Pulmonary artery endothelial cell (primary cell): ENCODE measurements around the gene CERS2. TPM values are rescaled to one million over a fixed set of nuclear protein-coding genes. Genes with fewer than 3 reads are reported as not detected.
"Not testable (repeated sequence)": the region's sequence is repeated elsewhere in the genome, so short reads cannot be mapped to it uniquely, and the experiment has no call there.

ENCODE experiments used
- DNase-seq: peaks from one replicate; pipeline ENCODE4 v3.0.0-alpha.2; 2011; ENCODE audit warnings: low read depth, low spot score
- total RNA-seq: library from RNA; depleted of rRNA; stranded (reverse); fragments of >200 nt; gene quantifications from 2 replicates; pipeline ENCODE4 v1.2.3, GENCODE V29; 2014

Gene CERS2
- total RNA-seq, 1 donor from 2014 or later = 87.4 TPM

DNA sequence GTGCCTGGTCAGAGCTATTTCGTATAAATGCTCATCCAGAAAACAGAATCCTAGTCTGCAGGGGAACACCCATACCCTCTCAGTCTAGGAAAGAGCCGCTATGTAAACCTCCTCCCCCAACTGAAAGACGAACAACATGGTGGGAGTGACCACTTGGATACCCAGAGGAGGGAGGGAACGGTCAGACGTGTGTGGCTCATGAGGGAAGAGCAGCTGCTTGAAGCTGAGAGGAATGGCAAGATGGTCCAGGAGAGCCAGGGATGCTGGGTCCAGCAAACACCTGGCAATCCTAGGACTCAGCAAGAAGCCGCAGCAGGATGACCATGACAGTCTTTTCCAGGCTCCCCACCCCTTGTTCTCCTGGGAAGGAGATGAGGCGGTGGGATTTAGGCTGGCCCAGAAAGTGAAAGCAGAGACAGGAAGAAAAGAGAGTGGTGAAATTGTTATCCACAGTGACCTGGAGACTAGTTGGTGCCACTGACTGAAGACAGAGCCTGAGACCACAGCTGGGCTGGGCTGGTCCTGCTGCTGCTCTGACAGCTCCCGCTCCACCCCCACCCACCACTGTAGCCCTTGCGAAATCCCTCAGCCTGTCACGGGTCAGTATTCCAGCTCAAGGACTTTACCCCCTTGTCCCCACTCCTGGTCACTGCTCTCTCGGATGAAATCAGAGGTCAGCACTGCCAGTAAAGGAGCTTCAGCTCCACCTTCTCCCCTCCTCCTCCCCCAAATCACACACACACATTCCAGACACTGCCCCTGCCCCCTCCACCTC lies 3.6 kb downstream of the CERS2 start:
- no peak for DNase-seq

GRCh38 chr1:150969626-150970025 lies 5.0 kb downstream of the CERS2 start:
- no peak for DNase-seq

DNA sequence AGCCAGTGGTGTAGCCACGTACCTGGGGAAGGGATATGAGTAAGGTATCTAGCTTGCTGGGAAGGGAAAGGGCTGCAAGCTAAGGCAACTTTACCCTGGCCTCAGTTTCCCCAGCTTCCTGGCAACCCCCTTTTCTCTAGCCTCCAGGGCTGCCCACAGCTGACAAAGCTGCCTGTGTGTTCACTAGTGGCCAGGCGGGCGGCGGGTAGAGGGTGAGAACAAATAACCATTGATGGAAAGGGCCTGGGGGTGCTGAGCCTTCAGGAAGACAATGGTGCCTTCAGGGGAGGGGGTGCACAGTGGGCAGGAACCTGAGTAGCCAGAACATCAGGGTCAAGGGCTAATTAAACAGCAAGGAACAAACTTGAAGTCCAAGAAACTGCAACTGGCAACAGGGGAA lies 6.1 kb downstream of the CERS2 start:
- DNase-seq = no peak

DNA sequence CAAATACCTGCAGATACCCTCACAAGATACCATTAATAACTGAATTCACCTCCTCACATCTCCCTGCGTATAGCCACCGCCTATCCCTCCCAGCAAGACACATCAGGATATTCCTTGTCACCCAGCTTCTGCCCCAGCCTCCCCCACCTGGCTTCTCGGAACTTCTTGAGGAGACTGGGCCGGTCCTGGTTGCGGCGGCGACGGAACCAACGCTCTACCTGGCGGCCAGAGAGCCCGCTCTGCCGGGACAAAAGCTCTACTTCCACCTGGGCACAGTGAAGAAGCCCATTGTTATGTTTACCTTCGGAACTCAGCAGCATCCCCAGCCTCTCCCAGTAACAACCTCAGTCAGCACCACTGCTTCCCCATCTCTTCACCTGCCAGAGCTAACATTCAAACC lies 6.7 kb downstream of the CERS2 start:
- no peak for DNase-seq

- no peak for DNase-seq
Observed at GRCh38 chr1:150966011-150966410, 8.6 kb downstream of the CERS2 start.

GRCh38 chr1:150965605-150966004 lies 9.0 kb downstream of the CERS2 start:
- no peak for DNase-seq

DNA sequence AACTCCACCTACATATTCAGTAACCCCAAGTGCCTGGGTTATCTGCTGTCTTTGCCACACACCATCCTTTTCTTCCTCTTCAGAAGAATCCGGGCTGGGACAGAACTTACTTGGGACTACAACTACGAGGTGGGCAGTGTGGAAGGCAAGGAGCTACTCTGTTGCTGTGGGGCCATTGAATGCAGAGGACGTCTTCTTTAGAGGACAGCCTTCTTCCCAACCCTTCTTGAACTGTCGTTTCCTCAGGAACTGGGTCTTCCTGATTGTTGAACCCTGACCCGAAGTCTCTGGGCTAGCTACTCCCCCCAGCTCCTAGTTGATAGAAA lies 10.5 kb downstream of the CERS2 start:
- DNase-seq = no peak

GRCh38 chr1:150963321-150964163 lies 11.1 kb downstream of the CERS2 start:
- no peak for DNase-seq

DNA sequence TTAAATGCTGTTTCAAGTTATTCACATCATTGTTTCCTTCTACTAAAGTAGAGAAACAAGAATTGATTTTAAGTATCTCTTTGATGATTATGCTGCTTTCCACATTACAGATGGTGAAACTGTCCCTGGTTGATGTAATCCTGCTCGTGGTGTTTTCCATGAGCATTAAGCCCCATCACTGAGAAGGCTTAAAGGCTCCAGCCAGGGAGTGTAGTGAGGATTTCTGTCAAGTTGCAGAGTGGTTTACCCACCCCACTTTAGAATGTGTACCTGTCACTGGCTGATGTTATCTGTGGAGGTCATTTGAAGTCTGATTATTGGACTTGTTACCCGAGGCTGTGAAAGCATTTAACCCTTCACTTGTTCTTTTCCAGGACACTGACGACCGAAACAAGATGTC lies 12.9 kb downstream of the CERS2 start:
- no peak for DNase-seq

- DNase-seq = no peak
Observed at GRCh38 chr1:150960646-150961045, 14.0 kb downstream of the CERS2 start.

GRCh38 chr1:150957666-150958065 lies 17.0 kb downstream of the CERS2 start:
- no peak for DNase-seq

DNA sequence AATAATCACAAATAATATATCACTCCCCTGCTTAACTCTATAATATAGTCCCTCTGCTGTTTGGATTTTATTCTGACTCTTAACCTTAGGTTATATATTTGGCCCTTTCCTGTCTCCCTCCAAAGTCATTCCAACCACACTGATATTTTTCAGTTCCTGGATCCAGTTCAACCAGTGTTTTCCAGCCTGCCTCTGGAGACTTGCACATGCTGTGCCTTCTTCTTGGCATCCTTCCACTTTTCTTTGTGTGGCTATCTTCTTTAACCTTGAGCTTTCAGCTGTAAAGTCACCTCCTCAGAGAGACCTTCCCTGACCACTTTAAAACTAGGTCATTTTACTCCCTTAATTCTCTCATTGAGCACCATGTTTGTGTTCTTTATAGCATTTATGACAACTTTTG lies 19.4 kb downstream of the CERS2 start:
- no peak for DNase-seq

- no peak for DNase-seq
Observed at GRCh38 chr1:150954708-150955107, 19.9 kb downstream of the CERS2 start.

- no peak for DNase-seq
Observed at GRCh38 chr1:150944856-150945255, 29.8 kb downstream of the CERS2 start.

GRCh38 chr1:150931773-150932172 lies 42.9 kb downstream of the CERS2 start:
- no peak for DNase-seq

- DNase-seq = not testable (repeated sequence)
Observed at GRCh38 chr1:150928775-150929174, 45.9 kb downstream of the CERS2 start.

DNA sequence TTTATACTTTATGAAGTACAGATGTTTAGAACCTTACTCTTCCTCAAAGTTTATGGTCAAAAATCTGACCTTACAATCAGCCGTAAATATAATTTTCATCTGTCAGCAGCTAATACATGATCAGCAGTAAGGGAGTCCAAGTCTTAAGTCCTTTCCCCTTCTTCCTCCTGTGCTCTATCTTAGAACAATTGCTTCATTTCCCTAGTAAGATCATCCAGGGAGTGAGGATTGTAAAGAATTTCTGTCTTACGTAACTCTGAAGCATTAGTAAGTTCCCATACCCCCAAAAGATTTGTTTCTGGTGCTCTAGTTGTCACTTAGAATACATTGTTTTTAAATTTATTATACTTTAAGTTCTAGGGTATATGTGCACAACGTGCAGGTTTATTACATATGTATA lies 46.3 kb downstream of the CERS2 start:
- DNase-seq = no peak

DNA sequence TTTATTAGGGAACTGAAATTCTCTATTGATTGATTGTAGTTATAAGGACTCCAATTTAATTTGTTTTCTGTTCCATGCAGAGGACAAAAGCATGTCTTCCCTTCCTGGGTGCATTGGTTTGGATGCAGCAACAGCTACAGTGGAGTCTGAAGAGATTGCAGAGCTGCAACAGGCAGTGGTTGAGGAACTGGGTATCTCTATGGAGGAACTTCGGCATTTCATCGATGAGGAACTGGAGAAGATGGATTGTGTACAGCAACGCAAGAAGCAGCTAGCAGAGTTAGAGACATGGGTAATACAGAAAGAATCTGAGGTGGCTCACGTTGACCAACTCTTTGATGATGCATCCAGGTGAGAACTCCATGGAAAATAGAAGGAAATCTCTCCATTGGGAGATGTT lies 47.0 kb downstream of the CERS2 start:
- DNase-seq = no peak

DNA sequence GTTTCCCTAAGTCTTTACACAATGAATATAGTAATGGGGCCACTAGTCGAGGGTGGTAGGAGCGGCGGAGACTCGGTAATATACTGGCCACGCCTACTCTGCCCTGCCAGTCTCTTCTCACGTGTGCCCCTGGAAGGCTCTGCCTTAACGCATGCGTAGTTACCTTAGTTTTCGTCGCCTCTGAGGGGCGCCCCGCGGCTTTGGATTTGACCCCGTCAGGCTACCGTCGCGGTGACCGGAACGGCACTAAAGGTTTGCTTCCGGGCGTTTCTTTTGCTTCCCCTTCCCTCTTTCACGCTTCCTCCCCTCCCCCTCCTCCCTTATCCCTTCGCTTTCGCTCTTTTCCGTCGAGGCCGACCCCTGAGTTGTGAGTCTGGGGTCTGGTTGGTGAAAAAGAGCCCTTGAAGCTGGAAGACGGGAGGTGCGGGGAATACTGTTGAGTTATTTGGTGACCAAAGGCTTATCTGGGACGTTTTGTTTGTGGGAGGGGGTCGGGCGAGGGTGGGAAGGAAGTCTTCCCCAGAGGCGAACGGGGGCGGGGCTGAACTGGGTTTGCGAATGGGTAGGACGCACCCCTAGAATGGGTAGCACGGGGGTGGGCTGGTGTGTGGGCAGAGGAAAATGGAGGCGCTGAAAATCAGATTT lies 48.4 kb downstream of the CERS2 start, which contains the start of gene SETDB1:
SETDB1 (plus strand) TSS at position 267 of the 645 bp plus-strand sequence. CDS start 1,352 bp downstream, outside the sequence.
- peak; percentile 90 for DNase-seq

- DNase-seq = no peak
Observed at GRCh38 chr1:150925080-150925479, 49.6 kb downstream of the CERS2 start.

DNA sequence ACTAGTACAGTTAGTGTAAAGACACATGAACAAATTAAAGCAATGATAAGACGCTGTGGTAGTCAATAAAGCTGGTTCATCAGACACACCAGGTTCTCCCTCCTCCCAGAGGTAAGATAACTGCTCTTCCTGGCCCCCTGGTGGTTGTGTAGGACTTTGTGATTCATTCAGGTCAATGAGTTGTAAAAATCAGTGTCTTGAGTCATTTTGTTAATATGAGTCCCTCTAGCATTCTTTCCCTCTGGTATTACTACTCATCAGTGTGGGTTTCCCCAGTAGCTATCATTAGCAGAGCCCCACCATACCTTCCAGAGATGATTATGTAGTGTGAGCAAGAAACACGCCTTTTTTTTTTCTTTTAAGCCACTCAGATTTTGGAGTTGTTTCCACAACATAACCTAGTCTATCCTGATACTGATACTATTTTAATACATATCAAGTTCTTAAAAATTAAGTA lies 52.1 kb downstream of the CERS2 start:
- peak; percentile 33 for DNase-seq

GRCh38 chr1:150917387-150917786 lies 57.2 kb downstream of the CERS2 start:
- no peak for DNase-seq
